OCI-LY1 (cell line): ENCODE measurements around the gene CMTM4.

Experiments used
- H2AFZ ChIP-seq: fragments of 200-600 bp; sonication (generic), shearing (Covaris generic); 2 replicates; pipeline ENCODE4 v1.6.0; 2014; ENCODE audit warnings: antibody characterized with exemption, mild to moderate bottlenecking, low read length
- H3F3A ChIP-seq: fragments of 200-600 bp; sonication (generic), shearing (Covaris generic); 2 replicates; pipeline ENCODE4 v1.6.0; 2014; ENCODE audit warnings: mild to moderate bottlenecking, antibody characterized with exemption, low read length, moderate library complexity; ENCODE audit not compliant: insufficient read depth
- H3K27ac ChIP-seq: fragments of 200-600 bp; sonication (generic); 2 replicates; pipeline ENCODE4 v1.5.1; 2014; ENCODE audit warnings: low read length, mixed run types, mild to moderate bottlenecking, low read depth; ENCODE audit not compliant: poor library complexity, severe bottlenecking
- H3K27me3 ChIP-seq: fragments of 200-600 bp; sonication (generic); 2 replicates; pipeline ENCODE4 v1.6.0; 2014; ENCODE audit warnings: antibody characterized with exemption, mild to moderate bottlenecking, low read length, moderate library complexity; ENCODE audit not compliant: insufficient read depth
- H3K36me3 ChIP-seq: fragments of 200-600 bp; sonication (generic); 2 replicates; pipeline ENCODE4 v1.6.1; 2014; ENCODE audit warnings: mild to moderate bottlenecking, antibody characterized with exemption, low read length, moderate library complexity, mixed read lengths; ENCODE audit not compliant: insufficient read depth
- H3K4me1 ChIP-seq: fragments of 200-600 bp; sonication (generic); 2 replicates; pipeline ENCODE4 v1.5.1; 2014; ENCODE audit warnings: mild to moderate bottlenecking, low read length, moderate library complexity; ENCODE audit not compliant: insufficient read depth, severe bottlenecking
- H3K4me2 ChIP-seq: fragments of 200-600 bp; sonication (generic), shearing (Covaris generic); 2 replicates; pipeline ENCODE4 v1.6.1; 2014; ENCODE audit warnings: low read length
- H3K4me3 ChIP-seq: fragments of 200-600 bp; sonication (generic); 2 replicates; pipeline ENCODE4 v1.5.1; 2014; ENCODE audit warnings: low read length, low read depth, mild to moderate bottlenecking, mixed read lengths; ENCODE audit not compliant: poor library complexity, severe bottlenecking
- H3K79me2 ChIP-seq: fragments of 200-600 bp; shearing (Covaris generic); 2 replicates; pipeline ENCODE4 v1.6.1; 2016; ENCODE audit warnings: mixed run types, low read length, mixed read lengths; ENCODE audit not compliant: insufficient read depth
- H3K9ac ChIP-seq: fragments of 200-600 bp; sonication (generic), shearing (Covaris generic); 2 replicates; pipeline ENCODE4 v1.6.1; 2014; ENCODE audit warnings: mild to moderate bottlenecking, low read length, mixed read lengths
- H3K9me2 ChIP-seq: fragments of 200-600 bp; sonication (generic), shearing (Covaris generic); 2 replicates; pipeline ENCODE4 v1.6.1; 2014; ENCODE audit warnings: low read depth, mild to moderate bottlenecking, low read length, mixed read lengths
- H3K9me3 ChIP-seq: fragments of 200-600 bp; shearing (Covaris generic); 2 replicates; pipeline ENCODE4 v1.6.1; 2014; ENCODE audit warnings: low read length, mixed read lengths
- H4K20me1 ChIP-seq: fragments of 200-600 bp; sonication (generic), shearing (Covaris generic); 2 replicates; pipeline ENCODE4 v1.6.0; 2016; ENCODE audit warnings: mild to moderate bottlenecking, low read length; ENCODE audit not compliant: insufficient read depth
- CTCF ChIP-seq: fragments of 200-600 bp; sonication (generic), shearing (Covaris generic); IDR thresholded peaks from 2 replicates; pipeline ENCODE4 v1.5.1; 2017; ENCODE audit warnings: mild to moderate bottlenecking, antibody characterized with exemption, low read length, moderate library complexity, mixed read lengths
- EZH2 ChIP-seq: fragments of 200-600 bp; sonication (generic), shearing (Covaris generic); IDR thresholded peaks from 2 replicates; pipeline ENCODE4 v1.8.0; 2017; ENCODE audit warnings: borderline replicate concordance, mixed run types, mild to moderate bottlenecking, antibody characterized with exemption, low read length, moderate library complexity, mixed read lengths

Gene CMTM4

GRCh38 chr16:66639091-66639885 lies 57.3 kb downstream of the CMTM4 start:
- H3K4me3 ChIP-seq, result no peak overlapping the region
- no peaks in the 10 kb centered on the region for H3K79me2 ChIP-seq
- no peaks in the 10 kb centered on the region for H4K20me1 ChIP-seq
- no peak overlapping the region for H3K9ac ChIP-seq
- no peaks in the 10 kb centered on the region for H3F3A ChIP-seq
- H2AFZ ChIP-seq, result no peak overlapping the region
- H3K4me1 ChIP-seq, result no peaks in the 10 kb centered on the region
- TF ChIP-seq CTCF, result no peak
- no peak for TF ChIP-seq EZH2
- H3K36me3 ChIP-seq, result no peaks in the 10 kb centered on the region
- H3K27ac ChIP-seq, result no peak overlapping the region
- no peaks in the 10 kb centered on the region for H3K9me3 ChIP-seq
- no peak overlapping the region for H3K4me2 ChIP-seq
- no peaks in the 10 kb centered on the region for H3K9me2 ChIP-seq
- H3K27me3 ChIP-seq, result no peaks in the 10 kb centered on the region

- Histone ChIP-seq H3K36me3 (no peaks in the 10 kb centered on the region), H3K4me2 (no peak overlapping the region), H3F3A (no peaks in the 10 kb centered on the region), H3K79me2 (no peaks in the 10 kb centered on the region), H2AFZ (no peak overlapping the region), H3K27me3 (no peaks in the 10 kb centered on the region), H4K20me1 (no peaks in the 10 kb centered on the region), H3K9me3 (no peaks in the 10 kb centered on the region), H3K27ac (no peak overlapping the region), H3K4me3 (no peak overlapping the region), H3K9me2 (no peaks in the 10 kb centered on the region), H3K9ac (no peak overlapping the region), H3K4me1 (no peaks in the 10 kb centered on the region)
- TF ChIP-seq EZH2, result no peak
- no peak for TF ChIP-seq CTCF
These were observed 58.7 kb downstream of the CMTM4 start for GRCh38 chr16:66637806-66638205.

DNA sequence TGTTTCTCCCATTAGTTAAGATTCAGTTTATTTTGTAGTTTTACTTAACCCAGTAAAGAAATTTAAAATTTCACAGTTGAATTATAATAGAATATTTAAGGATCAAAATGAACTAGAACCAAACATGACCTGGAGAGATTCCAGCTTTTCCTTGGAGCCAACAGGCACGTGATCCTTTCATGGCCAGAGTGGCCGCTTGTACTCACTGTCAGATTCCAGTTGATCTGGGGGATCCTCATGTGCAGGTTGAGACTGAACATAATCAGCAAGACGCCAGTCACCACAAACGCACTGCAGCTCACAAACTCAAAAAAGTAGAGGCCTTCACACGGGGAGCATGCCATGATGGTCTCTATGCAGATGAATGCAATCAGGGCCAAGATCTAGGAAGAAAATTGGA lies 60.3 kb downstream of the CMTM4 start:
- Histone ChIP-seq H4K20me1 (no peaks in the 10 kb centered on the region), H3K4me1 (no peaks in the 10 kb centered on the region), H3K27ac (no peak overlapping the region), H3K9me2 (no peaks in the 10 kb centered on the region), H3K9ac (no peak overlapping the region), H3K4me3 (no peak overlapping the region), H3K4me2 (no peak overlapping the region), H3K36me3 (no peaks in the 10 kb centered on the region), H2AFZ (no peak overlapping the region), H3K79me2 (no peaks in the 10 kb centered on the region), H3K27me3 (no peaks in the 10 kb centered on the region), H3K9me3 (no peaks in the 10 kb centered on the region), H3F3A (no peaks in the 10 kb centered on the region)
- no peak for TF ChIP-seq CTCF
- TF ChIP-seq EZH2, result no peak
